ENCODE measurements around the gene FMN1.

FMN1 gene

GRCh38 chr15:33115191-33115861, 79.2 kb downstream of the FMN1 start:
- DNase-seq, result no peak

GRCh38 chr15:33114374-33114717, 80.2 kb downstream of the FMN1 start:
- DNase-seq, result no peak

DNA sequence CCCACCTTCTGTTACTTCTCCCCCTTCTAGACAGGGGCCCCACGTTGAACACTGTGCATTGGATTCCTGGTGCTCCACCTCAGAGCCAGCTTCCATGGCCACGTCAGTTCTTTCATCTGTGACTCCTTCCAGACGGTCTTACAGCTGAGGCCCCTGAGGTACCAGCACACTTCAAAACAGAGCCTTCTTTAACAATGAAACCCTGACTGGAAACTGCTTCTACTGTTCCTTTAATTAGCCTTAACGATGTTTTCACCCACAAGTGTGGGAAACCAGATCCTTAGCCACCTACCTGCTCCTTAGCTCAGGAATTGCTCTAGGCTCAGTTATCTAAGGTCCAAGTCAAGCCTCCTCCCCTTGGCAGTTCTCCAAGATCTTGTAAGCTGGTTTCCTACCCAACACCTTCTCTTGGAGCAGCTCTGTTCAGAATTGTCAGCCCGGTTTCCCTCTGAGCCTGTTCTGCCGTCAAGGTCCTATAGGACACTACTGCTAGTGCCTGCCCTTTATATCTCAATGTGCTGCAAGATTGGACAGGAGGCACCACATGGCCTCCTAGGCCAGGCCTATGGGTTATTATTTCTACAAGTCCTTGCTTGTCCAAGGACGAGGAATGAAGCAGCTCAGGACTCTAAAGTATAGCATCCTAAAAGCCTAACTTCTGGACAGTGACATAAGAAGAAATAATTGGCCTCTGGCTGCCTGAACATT, 80.7 kb downstream of the FMN1 start:
- no peak for DNase-seq

- DNase-seq, result no peak
These were observed 81.9 kb downstream of the FMN1 start for GRCh38 chr15:33112541-33113105.

DNA sequence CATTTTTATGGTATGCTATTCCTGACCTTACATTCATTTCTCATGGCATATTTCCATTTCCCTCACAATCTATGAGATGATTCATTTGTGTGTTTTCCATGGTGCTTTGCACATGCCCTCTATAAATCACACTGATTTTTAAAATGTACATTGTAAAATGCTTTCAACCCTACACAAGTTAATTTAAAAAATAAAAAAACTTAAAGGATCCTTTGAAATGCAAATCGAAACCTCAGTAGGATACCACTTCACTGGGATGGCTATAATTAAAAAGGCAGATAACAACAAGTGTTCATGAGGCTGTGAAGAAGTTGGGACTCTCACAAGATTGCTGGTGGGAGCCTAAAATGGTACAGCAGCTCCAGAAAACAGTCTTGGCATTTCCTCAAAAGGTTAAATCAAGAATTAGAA, 83.5 kb downstream of the FMN1 start:
- DNase-seq, result no peak

DNA sequence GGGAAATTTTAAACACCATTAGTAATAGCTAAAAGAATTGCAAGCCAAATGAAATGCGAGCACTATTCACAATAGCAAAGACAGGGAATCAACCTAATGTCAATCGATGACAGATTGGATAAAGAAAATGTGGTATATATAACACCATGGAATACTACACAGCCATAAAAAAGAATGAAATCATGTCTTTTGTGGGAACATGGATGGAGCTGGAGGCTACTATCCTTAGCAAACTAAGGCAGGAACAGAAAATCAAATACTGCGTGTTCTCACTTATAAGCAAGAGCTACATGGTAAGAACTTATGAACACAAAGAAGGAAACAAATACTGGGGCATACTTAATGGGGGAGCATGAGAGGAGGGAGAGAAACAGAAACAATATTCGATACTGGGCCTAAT, 85.2 kb downstream of the FMN1 start:
- DNase-seq, result no peak

GRCh38 chr15:33108518-33108917, 86.0 kb downstream of the FMN1 start:
- DNase-seq, result no peak

- no peak for DNase-seq
These were observed 86.6 kb downstream of the FMN1 start for GRCh38 chr15:33107950-33108349.

DNA sequence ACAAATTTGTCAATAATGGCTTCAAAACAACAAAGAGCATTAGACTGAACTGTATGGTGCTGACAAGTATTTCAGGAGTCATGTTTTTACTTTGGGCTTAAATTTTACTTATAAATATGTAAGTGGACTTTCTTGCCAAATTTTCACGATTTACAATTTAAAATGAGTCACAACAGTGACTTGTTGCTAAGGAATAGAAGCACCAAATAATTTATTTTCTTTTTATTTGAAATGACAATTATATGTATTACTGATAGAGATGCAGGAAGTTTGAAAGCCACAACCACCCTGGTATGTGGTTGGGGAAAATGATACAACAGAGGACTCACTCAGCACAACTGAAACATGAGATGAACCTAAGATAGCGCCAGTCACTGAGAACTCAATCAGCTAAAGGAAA, 90.3 kb downstream of the FMN1 start:
- peak; percentile 25 for DNase-seq

- no peak for DNase-seq
These were observed 93.5 kb downstream of the FMN1 start for GRCh38 chr15:33101036-33101435.

- DNase-seq, result no peak
These were observed 94.2 kb downstream of the FMN1 start for GRCh38 chr15:33100314-33100713.

DNA sequence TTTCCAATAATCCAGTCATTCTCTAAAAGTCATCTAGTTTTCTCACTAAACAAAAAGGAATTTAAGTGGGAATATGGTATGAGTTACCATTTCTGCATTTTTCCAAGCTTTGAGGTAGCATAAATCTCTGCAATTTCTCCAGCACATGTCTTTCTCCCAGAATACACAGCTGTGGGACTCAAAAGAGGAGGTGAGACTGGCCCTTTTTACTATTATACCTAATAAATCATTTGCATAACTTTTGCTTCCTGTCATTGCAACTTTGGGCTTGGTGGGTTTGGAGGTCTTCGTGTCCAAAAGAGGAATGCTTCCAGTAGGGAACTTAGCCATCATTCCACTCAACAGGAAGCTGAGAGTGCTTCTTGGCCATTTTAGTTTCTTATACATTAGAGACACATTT, 94.8 kb downstream of the FMN1 start:
- no peak for DNase-seq

- no peak for DNase-seq
These were observed 95.3 kb downstream of the FMN1 start for GRCh38 chr15:33099213-33099612.

- no peak for DNase-seq
These were observed 96.1 kb downstream of the FMN1 start for GRCh38 chr15:33098094-33099058.

DNA sequence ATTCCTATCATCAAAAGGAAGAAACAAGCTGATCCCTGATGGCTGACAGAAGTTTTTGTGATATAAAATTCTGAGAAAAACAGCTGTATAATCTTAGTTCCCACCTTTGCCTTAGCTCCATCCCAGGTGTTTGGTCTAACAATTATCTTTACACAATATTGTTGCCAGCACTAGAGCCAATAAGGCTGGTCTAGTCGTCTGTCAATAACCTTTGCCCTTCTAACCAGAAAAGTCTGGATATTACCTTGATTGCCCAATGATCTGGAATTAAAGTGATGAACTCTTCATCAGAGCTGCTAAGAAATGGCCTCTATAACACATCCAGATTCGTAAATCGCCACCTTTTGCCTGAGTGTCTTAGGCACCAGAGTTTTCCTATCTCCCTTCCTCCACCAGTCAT, 98.4 kb downstream of the FMN1 start:
- DNase-seq, result no peak

DNA sequence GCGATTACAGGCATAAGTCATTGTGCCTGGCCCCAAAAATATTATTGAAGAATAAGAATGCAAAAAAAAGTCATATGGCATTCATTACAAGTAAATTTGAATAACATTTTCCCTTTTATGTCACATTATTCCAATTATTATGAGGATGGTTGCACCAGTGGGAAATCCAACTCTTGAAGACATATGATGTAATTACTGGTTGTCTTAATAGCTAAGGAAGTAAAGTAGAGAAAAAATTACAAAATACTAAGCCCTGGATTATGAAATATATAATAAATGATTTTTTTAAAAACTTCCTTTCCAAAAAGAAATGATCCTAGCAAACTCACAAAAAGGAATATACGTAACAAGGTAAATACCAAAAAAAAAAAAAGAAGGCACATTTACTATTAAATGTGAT, 98.9 kb downstream of the FMN1 start:
- no peak for DNase-seq

GRCh38 chr15:33094336-33094735, 100.2 kb downstream of the FMN1 start:
- DNase-seq, result no peak

DNA sequence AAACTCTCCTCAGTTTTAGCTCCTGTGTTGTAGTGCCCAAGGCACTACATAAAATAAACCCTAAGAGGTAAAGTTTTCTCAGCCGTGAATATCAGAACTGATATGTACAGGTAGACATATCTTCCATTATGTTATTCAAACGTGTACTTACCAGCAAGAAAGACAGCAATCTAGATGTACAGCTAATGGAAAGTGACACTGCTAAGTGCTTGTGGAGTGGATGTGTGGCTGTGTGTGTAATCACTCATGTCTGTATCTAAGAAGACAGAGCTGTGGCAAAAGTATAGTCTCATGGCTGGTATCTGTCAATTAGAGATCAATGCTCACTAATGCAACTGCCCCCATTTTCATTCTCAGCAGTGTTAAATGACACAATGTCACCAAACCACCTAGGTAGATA, 101.3 kb downstream of the FMN1 start:
- no peak for DNase-seq

- no peak for DNase-seq
These were observed 102.4 kb downstream of the FMN1 start for GRCh38 chr15:33091983-33092693.

DNA sequence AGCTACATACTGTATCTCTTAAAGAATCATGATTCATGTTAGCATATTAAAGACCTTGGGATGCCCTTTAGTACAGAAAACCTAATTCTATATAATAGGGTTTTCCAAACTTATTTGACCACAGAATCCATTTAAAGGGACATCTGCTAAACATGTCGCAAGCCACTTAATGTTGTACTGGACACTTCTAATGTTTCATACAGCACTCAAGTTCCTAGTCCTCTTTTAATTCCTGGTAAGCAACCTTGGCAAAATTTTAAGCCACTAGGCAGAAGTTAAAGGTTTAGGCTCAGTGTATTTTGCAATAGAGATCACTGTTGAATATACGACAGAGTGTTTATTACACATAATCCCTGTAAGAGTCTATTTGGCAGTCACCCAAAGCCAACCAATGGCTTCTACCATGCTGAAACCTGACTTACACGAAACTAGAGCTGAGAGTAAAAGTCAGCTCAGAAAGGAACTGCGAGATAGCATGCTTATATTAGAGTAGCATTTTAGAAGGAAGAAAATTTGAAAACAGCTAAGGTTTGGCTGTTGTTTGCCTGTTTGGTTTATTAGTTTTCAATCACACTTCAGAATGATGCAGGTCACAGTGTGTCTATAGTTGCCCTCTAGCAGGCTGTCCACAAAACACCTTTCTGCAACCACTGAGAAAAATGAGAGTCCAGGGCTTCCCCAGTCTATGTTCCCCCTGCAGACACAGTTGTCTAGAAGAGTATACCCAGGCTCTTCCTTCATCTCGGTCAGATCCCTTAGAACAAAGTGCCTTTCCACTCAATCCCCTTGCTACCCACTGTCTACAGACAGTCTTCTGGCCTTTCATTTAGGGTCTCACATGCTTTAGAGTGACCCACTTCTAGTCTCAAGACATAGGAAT, 104.4 kb downstream of the FMN1 start:
- no peak for DNase-seq

- no peak for DNase-seq
These were observed 105.2 kb downstream of the FMN1 start for GRCh38 chr15:33089165-33089877.

All from CD4-positive, alpha-beta T cell treated with Interleukin-21 for 1 hour (primary cell).